GM21737 (cell line): ENCODE data around the gene CGNL1.

Source experiments
- ATAC-seq: cut with Tn5 transposase; IDR thresholded peaks from one replicate; pipeline ENCODE4 v1.9.1; 2021; ENCODE audit warnings: mild to moderate bottlenecking, moderate library complexity; ENCODE audit not compliant: unreplicated experiment

Gene CGNL1

GRCh38 chr15:57592836-57593420 lies 216.6 kb downstream of the CGNL1 start:
- ATAC-seq = no peak

GRCh38 chr15:57594479-57594878 lies 218.2 kb downstream of the CGNL1 start:
- ATAC-seq = no peak

- no peak for ATAC-seq
Measured at GRCh38 chr15:57595011-57595866, 218.9 kb downstream of the CGNL1 start.

GRCh38 chr15:57596301-57596855 lies 220.1 kb downstream of the CGNL1 start:
- no peak for ATAC-seq

- ATAC-seq = no peak
Measured at GRCh38 chr15:57596978-57597377, 220.7 kb downstream of the CGNL1 start.

- no peak for ATAC-seq
Measured at GRCh38 chr15:57597431-57597830, 221.1 kb downstream of the CGNL1 start.

GRCh38 chr15:57598346-57598745 lies 222.0 kb downstream of the CGNL1 start:
- ATAC-seq = no peak

GRCh38 chr15:57599296-57599810 lies 223.0 kb downstream of the CGNL1 start:
- ATAC-seq = no peak

- ATAC-seq = no peak
Measured at GRCh38 chr15:57600197-57600596, 223.9 kb downstream of the CGNL1 start.
